GM18867 (cell line): Measurements from ENCODE around the gene GATA6.
A peak's percentile ranks its signal among the peaks of the same experiment; 100 is the strongest.

Experiments
- ATAC-seq: cut with Tn5 transposase; IDR thresholded peaks from one replicate; pipeline ENCODE4 v1.9.1; 2021; ENCODE audit warnings: mild to moderate bottlenecking, moderate library complexity; ENCODE audit not compliant: unreplicated experiment

GATA6 gene

GRCh38 chr18:22166069-22166950 lies 3.1 kb upstream of the GATA6 start:
- ATAC-seq: no peak

GRCh38 chr18:22167091-22167470 lies 2.3 kb upstream of the GATA6 start:
- no peak for ATAC-seq

- no peak for ATAC-seq
These were observed 1.7 kb upstream of the GATA6 start for GRCh38 chr18:22167471-22168241.

- ATAC-seq: no peak
These were observed 948 bp upstream of the GATA6 start for GRCh38 chr18:22168360-22168921.

- ATAC-seq: peak; percentile 29
These were observed 566 bp downstream of the GATA6 start for GRCh38 chr18:22169889-22170420.

GRCh38 chr18:22170421-22171257 lies 1.2 kb downstream of the GATA6 start:
- no peak for ATAC-seq

GRCh38 chr18:22171258-22172119 lies 2.1 kb downstream of the GATA6 start:
- ATAC-seq: no peak

- no peak for ATAC-seq
These were observed 2.8 kb downstream of the GATA6 start for GRCh38 chr18:22172120-22172582.

- ATAC-seq: no peak
These were observed 3.2 kb downstream of the GATA6 start for GRCh38 chr18:22172594-22173049.

- ATAC-seq: no peak
These were observed 4.0 kb downstream of the GATA6 start for GRCh38 chr18:22173221-22173927.

GRCh38 chr18:22173928-22174301 lies 4.5 kb downstream of the GATA6 start:
- no peak for ATAC-seq

GRCh38 chr18:22174341-22175145 lies 5.2 kb downstream of the GATA6 start:
- no peak for ATAC-seq

- ATAC-seq: no peak
These were observed 6.0 kb downstream of the GATA6 start for GRCh38 chr18:22175346-22175745.

GRCh38 chr18:22176420-22177326 lies 7.3 kb downstream of the GATA6 start:
- no peak for ATAC-seq

- ATAC-seq: no peak
These were observed 8.0 kb downstream of the GATA6 start for GRCh38 chr18:22177327-22177871.

GRCh38 chr18:22179174-22179573 lies 9.8 kb downstream of the GATA6 start:
- ATAC-seq: no peak

GRCh38 chr18:22179631-22180030 lies 10.2 kb downstream of the GATA6 start:
- no peak for ATAC-seq
